Small intestine (tissue), 7 donors: ENCODE data around the gene PPTC7. TPM values are rescaled to one million over a fixed set of nuclear protein-coding genes. Genes with fewer than 3 reads are reported as not detected.

Source experiments
- DNase-seq, 2 donors: peaks; one replicate each; pipeline versions ENCODE4 v3.0.0 to v3.0.0-alpha.2; 2013
- FAIRE-seq: peaks from 2 replicates; lab custom pipeline; 2012; peaks lifted over from hg19 to GRCh38; lab: Jason Lieb, UNC
- H3K27ac ChIP-seq, 3 donors: one replicate each; pipeline ENCODE4 v1.5.1; 2013; ENCODE audit warnings: low read length in 2 of 3, mild to moderate bottlenecking in 2 of 3, control low read depth in 1 of 3, inconsistent platforms in 1 of 3, low read depth in 1 of 3, moderate library complexity in 1 of 3
- H3K27me3 ChIP-seq, 3 donors: one replicate each; pipeline ENCODE4 v1.6.1; 2013; ENCODE audit warnings: low read length in 3 of 3, inconsistent platforms in 1 of 3; ENCODE audit not compliant: control insufficient read depth in 3 of 3, insufficient read depth in 3 of 3
- H3K36me3 ChIP-seq, 3 donors: one replicate each; pipeline ENCODE4 v1.6.1; 2013; ENCODE audit warnings: low read length in 3 of 3, inconsistent platforms in 1 of 3, low read depth in 1 of 3, mild to moderate bottlenecking in 1 of 3, moderate library complexity in 1 of 3; ENCODE audit not compliant: control insufficient read depth in 3 of 3, insufficient read depth in 2 of 3
- H3K4me1 ChIP-seq, 3 donors: one replicate each; pipeline ENCODE4 v1.6.1; 2013; ENCODE audit warnings: low read length in 2 of 3, inconsistent platforms in 1 of 3, low read depth in 1 of 3, mild to moderate bottlenecking in 1 of 3, moderate library complexity in 1 of 3; ENCODE audit not compliant: control insufficient read depth in 3 of 3, insufficient read depth in 2 of 3
- H3K4me3 ChIP-seq, 3 donors: one replicate each; pipeline ENCODE4 v1.5.1; 2013; ENCODE audit warnings: low read length in 3 of 3, control low read depth in 1 of 3, inconsistent platforms in 1 of 3, low read depth in 1 of 3, mild to moderate bottlenecking in 1 of 3, moderate library complexity in 1 of 3
- H3K9me3 ChIP-seq, 2 donors: one replicate each; pipeline ENCODE4 v1.6.1; 2013; ENCODE audit warnings: low read depth in 1 of 2, low read length in 1 of 2; ENCODE audit not compliant: control insufficient read depth in 2 of 2, insufficient read depth in 1 of 2
- WGBS, 3 donors: extraction: QIAGEN DNeasy Blood & Tissue Kit; methylation state at CpG; one replicate each; pipeline ENCODE4 v1.1.7; 2013; 5-methylcytosine and 5-hydroxymethylcytosine counted together
- polyA plus RNA-seq, 4 donors: library from polyadenylated mRNA; stranded (reverse) in 3 of 4; unstranded in 1 of 4; fragments of 200-250 nt in 3 of 4; fragments of 120-200 nt in 1 of 4; gene quantifications; one replicate each; pipeline versions ENCODE4 v1.2.1 to v1.2.3, GENCODE V29; 2013
- donor health status: healthy with polysubstance abuse.
- donor health status: control.
- donor health status: control.
- donor health status: Bipolar disorder and iron deficiency.
- donor health status: healthy.

PPTC7 gene
- polyA plus RNA-seq, 4 donors: 8.6 to 21.5 (median 12.0) TPM

DNA sequence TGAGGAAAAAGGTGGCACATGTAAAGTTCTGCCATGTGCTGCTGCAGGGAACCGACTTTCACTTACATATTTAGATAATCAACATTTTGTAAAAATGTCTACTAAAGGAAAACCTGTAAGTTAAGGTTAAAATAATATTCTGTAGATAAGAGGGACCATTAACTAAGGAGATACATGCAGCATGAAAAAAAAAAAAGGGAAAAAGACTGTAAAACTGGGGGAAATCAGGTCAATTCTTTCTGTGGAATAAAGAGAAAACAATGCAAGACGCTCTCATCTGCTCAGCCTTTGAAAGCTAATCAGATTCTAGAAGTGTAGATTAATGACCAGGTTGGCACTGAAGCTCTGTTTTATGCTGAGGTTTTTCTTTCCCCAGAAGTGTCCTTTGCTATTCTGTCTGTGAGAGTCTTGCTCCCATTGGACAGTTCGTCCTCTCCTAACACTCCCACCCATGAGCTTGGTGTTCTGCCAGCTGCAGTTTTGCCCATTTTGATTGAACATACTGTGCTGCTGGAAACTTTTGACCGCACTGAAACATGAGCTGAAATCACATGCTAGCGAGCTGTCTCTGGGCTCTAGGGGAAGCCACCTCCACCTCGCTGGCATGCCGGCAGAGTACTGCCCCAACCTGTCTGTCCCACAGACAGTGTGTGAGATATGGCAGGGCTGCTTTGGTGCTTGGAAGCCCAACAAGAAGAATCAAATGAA, 39.7 kb downstream of the PPTC7 start:
- peaks cover 2 to 24% (median 4%) of the 10 kb centered on the region in 3 donors for H3K36me3 ChIP-seq
- no peak overlapping the region for H3K4me3 ChIP-seq
- FAIRE-seq (no peak), DNase-seq (peak; percentile 19 to 69)
- H3K27me3 ChIP-seq: no peaks in the 10 kb centered on the region
- H3K4me1 ChIP-seq: peaks cover 0 to 12% (median 0%) of the 10 kb centered on the region in 3 donors
- no peaks in the 10 kb centered on the region for H3K9me3 ChIP-seq
- WGBS, 3 donors: 16 to 28% (median 25%) methylated on average over 7 of the region's 7 CpGs
- peak overlapping the region in 2 of 3 donors; percentile 27 to 75 for H3K27ac ChIP-seq

DNA sequence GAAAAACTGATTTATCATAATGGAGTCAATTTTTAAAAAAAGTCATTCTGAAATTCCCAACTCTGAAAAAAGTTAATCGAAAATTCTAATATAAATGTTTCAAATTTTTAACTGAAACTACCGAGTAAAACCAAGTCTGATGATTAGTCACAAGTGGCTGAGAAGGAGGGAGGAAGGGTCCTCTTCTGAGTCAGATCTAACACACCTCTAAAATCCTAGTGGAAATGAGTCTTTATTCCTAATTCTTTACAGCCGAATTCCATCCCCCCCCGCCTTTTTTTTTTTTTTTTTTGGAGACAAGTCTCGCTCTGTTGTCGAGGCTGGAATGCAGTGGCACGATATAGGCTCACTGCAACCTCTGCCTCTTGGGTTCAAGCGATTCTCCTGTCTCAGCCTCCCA, 43.1 kb downstream of the PPTC7 start:
- Histone ChIP-seq H3K4me3 (no peak overlapping the region), H3K9me3 (no peaks in the 10 kb centered on the region), H3K4me1 (peaks cover 0 to 9% (median 0%) of the 10 kb centered on the region in 3 donors), H3K27me3 (no peaks in the 10 kb centered on the region), H3K36me3 (peaks cover 2 to 32% (median 5%) of the 10 kb centered on the region in 3 donors), H3K27ac (no peak overlapping the region)
- FAIRE-seq (no peak), DNase-seq (no peak)
- 86 to 89% (median 88%) methylated on average over 8 of the region's 8 CpGs for WGBS, 3 donors

DNA sequence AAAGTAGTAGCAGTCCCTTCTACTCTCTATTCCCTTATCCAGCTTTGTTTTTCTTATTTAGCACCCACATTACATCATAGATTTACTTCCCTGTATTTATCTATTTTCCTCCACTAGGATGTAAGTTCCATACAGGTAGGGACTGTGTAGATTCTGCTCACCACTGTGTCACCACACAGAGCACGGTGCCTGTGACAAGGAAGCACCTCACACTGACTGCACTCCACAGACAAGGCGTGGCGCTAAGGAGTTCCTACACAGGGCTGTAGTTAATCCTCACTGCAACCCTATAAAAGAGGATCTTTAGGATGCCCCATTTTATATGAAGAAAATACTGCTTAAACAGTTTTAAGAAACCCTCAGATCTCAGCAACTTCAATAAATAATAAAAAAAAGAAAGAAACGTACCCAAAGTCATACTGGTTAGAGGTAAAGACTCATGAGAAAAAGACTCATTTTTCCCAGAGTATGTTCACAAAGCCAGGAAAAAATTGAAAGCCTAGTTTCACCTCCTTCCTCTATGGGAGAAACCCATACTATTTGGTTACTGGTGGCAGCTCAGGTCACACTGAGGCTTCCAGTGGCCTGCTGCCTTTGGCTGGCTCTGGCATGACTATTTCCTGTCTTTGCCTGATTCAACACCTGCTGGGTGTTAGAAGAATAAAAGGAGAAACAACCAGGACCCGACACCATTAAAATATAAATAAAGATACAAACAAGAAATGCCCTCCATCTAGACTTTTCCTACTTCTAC, 44.1 kb downstream of the PPTC7 start:
- no peak for FAIRE-seq
- Histone ChIP-seq H3K4me3 (no peak overlapping the region), H3K27me3 (no peaks in the 10 kb centered on the region), H3K4me1 (peaks cover 0 to 9% (median 0%) of the 10 kb centered on the region in 3 donors), H3K9me3 (no peaks in the 10 kb centered on the region), H3K27ac (peak overlapping the region in 2 of 3 donors; percentile 24 to 45), H3K36me3 (peaks cover 2 to 27% (median 5%) of the 10 kb centered on the region in 3 donors)
- peak; percentile 20 to 50 for DNase-seq
- WGBS, 3 donors: 61 to 69% (median 62%) methylated on average over 5 of the region's 5 CpGs

DNA sequence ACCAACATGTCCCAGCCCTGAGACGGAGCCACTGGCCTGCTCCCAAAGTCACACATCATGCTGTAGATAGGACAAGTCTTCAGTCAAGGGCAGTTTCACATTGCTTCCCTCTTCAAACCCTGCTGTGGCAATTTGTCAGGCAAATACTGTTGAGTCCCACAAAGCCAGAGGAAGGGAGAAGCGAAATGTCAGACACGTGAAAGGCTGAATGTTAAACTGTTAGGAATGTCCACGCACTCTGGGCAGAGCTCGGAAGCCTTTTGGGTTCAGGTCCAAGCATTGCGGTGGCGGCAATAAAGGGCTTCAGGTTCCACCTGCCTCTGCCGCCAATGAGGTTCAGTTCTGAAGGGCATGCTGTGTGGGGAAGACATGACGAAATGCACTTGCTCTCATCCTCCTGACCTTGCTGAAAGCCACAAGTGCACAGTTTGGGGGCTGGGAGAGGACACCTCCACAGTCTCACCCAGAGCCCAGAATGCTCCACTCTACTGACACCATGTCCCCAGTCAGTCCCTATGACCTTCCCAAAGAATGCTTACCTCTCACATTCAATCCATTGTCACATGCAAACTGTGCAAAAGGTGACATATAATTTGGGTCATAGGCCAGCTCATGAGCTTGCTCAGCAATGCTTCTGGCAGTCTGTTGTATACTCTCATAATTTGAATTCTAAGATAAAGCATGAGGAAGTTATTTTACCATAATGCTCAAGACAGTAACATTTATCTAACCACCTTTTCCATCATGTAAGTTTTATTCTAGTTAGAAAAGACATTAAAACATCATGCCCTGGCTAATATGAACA, 45.3 kb downstream of the PPTC7 start:
- Histone ChIP-seq H3K27ac (peak overlapping the region in 1 of 3 donors; percentile 2), H3K27me3 (no peaks in the 10 kb centered on the region), H3K4me1 (peaks cover 0 to 8% (median 4%) of the 10 kb centered on the region in 3 donors), H3K9me3 (no peaks in the 10 kb centered on the region), H3K4me3 (no peak overlapping the region), H3K36me3 (peaks cover 2 to 24% (median 5%) of the 10 kb centered on the region in 3 donors)
- 34 to 79% (median 38%) methylated on average over 9 of the region's 9 CpGs for WGBS, 3 donors
- DNase-seq: peak; percentile 36 to 44
- FAIRE-seq: no peak

DNA sequence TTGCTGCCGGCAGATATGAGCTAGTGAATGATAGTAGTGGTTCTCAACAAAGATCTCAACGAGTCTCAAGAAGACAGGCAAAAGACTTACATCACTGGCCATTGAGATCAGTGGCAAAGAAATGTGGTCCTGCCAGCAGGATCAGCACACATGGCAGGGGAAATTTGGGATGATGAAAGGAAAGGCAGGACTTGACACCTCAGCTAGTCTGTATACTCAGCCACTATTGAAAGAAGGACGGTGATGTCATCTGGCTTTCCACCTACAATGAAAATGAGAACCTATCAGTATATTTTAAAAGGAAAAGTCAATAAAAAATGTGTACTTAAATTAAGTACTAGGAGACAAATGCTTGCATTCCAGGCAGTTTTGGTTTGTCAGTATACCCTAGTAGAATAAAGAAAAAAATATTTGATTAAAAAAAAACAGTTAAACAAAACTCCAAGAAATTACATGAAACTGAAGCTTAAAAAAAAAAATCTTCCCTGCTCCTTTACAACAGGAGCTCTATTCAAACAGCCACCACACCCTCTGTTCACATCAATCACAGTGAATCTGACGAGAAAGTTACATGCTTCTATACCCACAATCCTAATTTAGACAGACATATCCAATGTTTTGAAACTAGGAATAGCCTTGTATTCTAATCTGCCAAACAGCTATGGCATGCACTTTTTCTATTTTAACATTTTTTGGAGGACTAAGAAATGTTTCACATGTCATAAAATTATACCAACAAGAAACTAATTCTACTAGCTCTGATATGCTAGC, 46.1 kb downstream of the PPTC7 start:
- no peak overlapping the region for H3K4me3 ChIP-seq
- peaks cover 2 to 26% (median 5%) of the 10 kb centered on the region in 3 donors for H3K36me3 ChIP-seq
- no peaks in the 10 kb centered on the region for H3K27me3 ChIP-seq
- no peak for DNase-seq
- peaks cover 0 to 11% (median 5%) of the 10 kb centered on the region in 3 donors for H3K4me1 ChIP-seq
- 68 to 83% (median 74%) methylated on average over 4 of the region's 4 CpGs for WGBS, 3 donors
- FAIRE-seq: no peak
- no peaks in the 10 kb centered on the region for H3K9me3 ChIP-seq
- peak overlapping the region in 1 of 3 donors; percentile 2 for H3K27ac ChIP-seq

DNA sequence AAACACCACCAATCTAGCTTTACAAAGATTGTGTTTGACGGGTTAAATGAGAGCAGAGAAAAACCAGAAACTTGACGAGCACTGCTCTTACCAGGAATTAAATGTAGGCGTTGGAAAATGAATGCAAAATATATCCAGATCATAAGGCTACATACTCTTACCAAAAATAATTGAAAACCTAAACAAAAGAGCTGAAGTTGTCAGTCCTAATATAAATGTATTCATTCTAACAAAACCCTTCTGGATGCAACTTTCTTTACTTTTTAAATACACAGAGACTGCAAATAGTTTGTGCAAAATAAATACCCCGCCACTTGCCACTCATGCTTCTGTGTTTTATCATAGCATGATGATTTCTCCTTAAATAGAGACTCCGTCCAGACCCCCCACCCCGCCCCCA, 48.3 kb downstream of the PPTC7 start:
- Histone ChIP-seq H3K27me3 (no peaks in the 10 kb centered on the region), H3K4me3 (no peak overlapping the region), H3K36me3 (peaks cover 3 to 20% (median 5%) of the 10 kb centered on the region in 3 donors), H3K4me1 (peaks cover 0 to 17% (median 9%) of the 10 kb centered on the region in 3 donors), H3K9me3 (no peaks in the 10 kb centered on the region), H3K27ac (no peak overlapping the region)
- WGBS, 3 donors: 64 to 90% (median 89%) methylated on average over 6 of the region's 6 CpGs
- DNase-seq (no peak), FAIRE-seq (no peak)

DNA sequence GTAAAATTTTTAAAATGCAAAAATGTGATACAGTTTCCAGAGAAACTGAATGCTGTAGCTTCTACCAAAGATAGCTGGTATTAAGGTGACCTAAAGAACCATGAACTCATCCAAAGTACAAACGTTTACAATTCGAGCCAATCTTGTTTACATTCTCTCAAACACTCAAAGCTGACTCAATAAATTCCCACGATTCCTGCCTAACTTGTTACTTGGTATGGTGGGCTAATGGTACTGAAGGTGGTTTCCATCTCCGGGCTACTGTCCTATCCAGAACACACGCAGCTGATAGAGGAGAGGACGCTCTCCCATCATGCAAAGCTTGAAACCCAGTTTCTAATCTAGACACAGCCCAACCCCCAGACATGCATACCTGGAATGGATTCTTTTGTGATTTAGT, 49.5 kb downstream of the PPTC7 start:
- peaks cover 0 to 17% (median 9%) of the 10 kb centered on the region in 3 donors for H3K4me1 ChIP-seq
- 39 to 46% (median 44%) methylated on average over 6 of the region's 6 CpGs for WGBS, 3 donors
- no peaks in the 10 kb centered on the region for H3K27me3 ChIP-seq
- H3K4me3 ChIP-seq: no peak overlapping the region
- H3K9me3 ChIP-seq: no peaks in the 10 kb centered on the region
- H3K36me3 ChIP-seq: peaks cover 5 to 21% (median 6%) of the 10 kb centered on the region in 3 donors
- peak in 1 of 2 donors; percentile 64 for DNase-seq
- no peak for FAIRE-seq
- no peak overlapping the region for H3K27ac ChIP-seq
